ENCODE measurements around the gene DCAF6.
"Not testable (repeated sequence)": the region's sequence is repeated elsewhere in the genome, so short reads cannot be mapped to it uniquely, and the experiment has no call there.

Gene DCAF6

GRCh38 chr1:167936068-167936929 lies at the start of gene DCAF6:
TSS of gene DCAF6 (plus strand) at chr1:167936683. CDS start at chr1:167936912, 229 bp downstream.
- peak within 1 kb of the TSS; percentile 91 for H3K4me3 ChIP-seq (ENCODE audit: control insufficient read depth, low read depth, low read length)
- TF ChIP-seq, protein P1, sequence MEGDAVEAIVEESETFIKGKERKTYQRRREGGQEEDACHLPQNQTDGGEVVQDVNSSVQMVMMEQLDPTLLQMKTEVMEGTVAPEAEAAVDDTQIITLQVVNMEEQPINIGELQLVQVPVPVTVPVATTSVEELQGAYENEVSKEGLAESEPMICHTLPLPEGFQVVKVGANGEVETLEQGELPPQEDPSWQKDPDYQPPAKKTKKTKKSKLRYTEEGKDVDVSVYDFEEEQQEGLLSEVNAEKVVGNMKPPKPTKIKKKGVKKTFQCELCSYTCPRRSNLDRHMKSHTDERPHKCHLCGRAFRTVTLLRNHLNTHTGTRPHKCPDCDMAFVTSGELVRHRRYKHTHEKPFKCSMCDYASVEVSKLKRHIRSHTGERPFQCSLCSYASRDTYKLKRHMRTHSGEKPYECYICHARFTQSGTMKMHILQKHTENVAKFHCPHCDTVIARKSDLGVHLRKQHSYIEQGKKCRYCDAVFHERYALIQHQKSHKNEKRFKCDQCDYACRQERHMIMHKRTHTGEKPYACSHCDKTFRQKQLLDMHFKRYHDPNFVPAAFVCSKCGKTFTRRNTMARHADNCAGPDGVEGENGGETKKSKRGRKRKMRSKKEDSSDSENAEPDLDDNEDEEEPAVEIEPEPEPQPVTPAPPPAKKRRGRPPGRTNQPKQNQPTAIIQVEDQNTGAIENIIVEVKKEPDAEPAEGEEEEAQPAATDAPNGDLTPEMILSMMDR (conservative IDR thresholded peaks at IDR 0.05; ENCODE audit: control insufficient read depth, insufficient read depth, low read depth, low read length), result no peak
- peak; percentile 97 for DNase-seq (ENCODE audit: low read depth)

GRCh38 chr1:167887187-167887586 lies 49.3 kb upstream of the DCAF6 start:
- not testable (repeated sequence) for H3K4me3 ChIP-seq (ENCODE audit: control insufficient read depth, low read depth, low read length); DNase-seq (ENCODE audit: low read depth)

DNA sequence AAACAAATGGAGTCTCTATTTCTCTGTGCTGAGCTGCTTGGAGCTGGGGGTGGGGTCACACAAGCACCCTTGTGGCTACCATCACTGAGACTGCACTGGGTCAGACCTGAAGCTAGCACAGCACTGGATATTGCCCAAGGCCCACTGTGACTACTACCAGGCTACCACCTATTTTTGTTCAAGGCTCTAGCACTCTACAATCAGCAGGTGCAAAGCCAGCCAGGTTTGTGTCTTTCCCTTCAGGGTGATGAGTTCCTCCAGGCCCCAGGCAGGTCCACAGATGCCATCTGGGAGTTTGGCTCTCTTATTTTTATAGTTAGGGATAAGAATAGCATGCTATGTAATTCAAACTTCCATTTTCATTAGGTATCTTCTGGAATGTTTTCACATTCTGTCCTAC lies 46.1 kb upstream of the DCAF6 start:
- no peak for DNase-seq (ENCODE audit: low read depth)
- no peak overlapping the region for H3K4me3 ChIP-seq (ENCODE audit: control insufficient read depth, low read depth, low read length)
- TF ChIP-seq, protein P1 (conservative IDR thresholded peaks at IDR 0.05; ENCODE audit: control insufficient read depth, insufficient read depth, low read depth, low read length), result no peak

GRCh38 chr1:167893798-167894197 lies 42.7 kb upstream of the DCAF6 start:
- DNase-seq (ENCODE audit: low read depth), result no peak
- TF ChIP-seq, protein P1 (conservative IDR thresholded peaks at IDR 0.05; ENCODE audit: control insufficient read depth, insufficient read depth, low read depth, low read length), result no peak
- H3K4me3 ChIP-seq (ENCODE audit: control insufficient read depth, low read depth, low read length), result no peak overlapping the region

DNA sequence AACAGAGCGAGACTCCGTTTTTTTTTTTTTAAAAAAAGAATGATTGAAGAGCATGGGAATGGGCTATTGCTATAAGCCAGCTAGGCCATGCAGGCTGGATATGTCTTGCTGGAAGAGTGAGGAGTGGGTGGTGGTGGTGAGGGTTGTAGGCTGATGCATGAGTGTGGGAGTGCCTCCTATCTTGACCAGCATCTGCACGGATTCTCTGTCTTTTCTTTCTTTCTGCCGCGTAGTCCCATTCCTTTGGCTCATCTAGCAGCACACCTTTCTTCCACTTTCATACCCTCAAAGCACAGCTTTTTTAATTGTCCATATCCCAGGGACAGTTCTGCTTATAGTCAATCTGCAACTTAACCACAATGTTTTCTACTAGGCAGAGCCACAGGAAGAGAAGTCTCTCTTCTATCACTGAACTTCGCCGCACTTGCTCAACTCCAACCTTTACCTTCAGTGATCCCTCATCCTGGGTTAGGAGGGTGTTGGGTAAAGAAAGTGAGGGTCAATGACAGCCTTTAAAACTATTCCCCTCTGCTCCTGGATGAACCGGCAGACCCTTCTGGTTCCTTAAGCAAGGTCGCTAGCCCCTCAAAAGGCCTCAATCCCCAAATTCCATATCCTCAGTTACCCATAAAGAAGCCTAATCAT lies 37.8 kb upstream of the DCAF6 start:
- H3K4me3 ChIP-seq (ENCODE audit: control insufficient read depth, low read depth, low read length), result no peak overlapping the region
- no peak for DNase-seq (ENCODE audit: low read depth)
- TF ChIP-seq, protein P1 (conservative IDR thresholded peaks at IDR 0.05; ENCODE audit: control insufficient read depth, insufficient read depth, low read depth, low read length), result no peak

- TF ChIP-seq, protein P1 (conservative IDR thresholded peaks at IDR 0.05; ENCODE audit: control insufficient read depth, insufficient read depth, low read depth, low read length), result no peak
- H3K4me3 ChIP-seq (ENCODE audit: control insufficient read depth, low read depth, low read length), result no peak overlapping the region
- DNase-seq (ENCODE audit: low read depth), result peak; percentile 78
Observed at GRCh38 chr1:167899253-167899681, 37.2 kb upstream of the DCAF6 start.

GRCh38 chr1:167900907-167901306 lies 35.6 kb upstream of the DCAF6 start:
- H3K4me3 ChIP-seq (ENCODE audit: control insufficient read depth, low read depth, low read length), result no peak overlapping the region
- DNase-seq (ENCODE audit: low read depth), result no peak
- TF ChIP-seq, protein P1 (conservative IDR thresholded peaks at IDR 0.05; ENCODE audit: control insufficient read depth, insufficient read depth, low read depth, low read length), result no peak
